GM12874 (cell line): ENCODE results near the gene NUCB1.

Source experiments
- TF ChIP-seq, protein P1 (sequence below): IDR thresholded peaks from 2 replicates; pipeline ENCODE4 v1.5.1; 2011; ENCODE audit warnings: low read depth, mild to moderate bottlenecking, control low read depth, low read length, moderate library complexity; ENCODE audit not compliant: insufficient read depth

Gene NUCB1

DNA sequence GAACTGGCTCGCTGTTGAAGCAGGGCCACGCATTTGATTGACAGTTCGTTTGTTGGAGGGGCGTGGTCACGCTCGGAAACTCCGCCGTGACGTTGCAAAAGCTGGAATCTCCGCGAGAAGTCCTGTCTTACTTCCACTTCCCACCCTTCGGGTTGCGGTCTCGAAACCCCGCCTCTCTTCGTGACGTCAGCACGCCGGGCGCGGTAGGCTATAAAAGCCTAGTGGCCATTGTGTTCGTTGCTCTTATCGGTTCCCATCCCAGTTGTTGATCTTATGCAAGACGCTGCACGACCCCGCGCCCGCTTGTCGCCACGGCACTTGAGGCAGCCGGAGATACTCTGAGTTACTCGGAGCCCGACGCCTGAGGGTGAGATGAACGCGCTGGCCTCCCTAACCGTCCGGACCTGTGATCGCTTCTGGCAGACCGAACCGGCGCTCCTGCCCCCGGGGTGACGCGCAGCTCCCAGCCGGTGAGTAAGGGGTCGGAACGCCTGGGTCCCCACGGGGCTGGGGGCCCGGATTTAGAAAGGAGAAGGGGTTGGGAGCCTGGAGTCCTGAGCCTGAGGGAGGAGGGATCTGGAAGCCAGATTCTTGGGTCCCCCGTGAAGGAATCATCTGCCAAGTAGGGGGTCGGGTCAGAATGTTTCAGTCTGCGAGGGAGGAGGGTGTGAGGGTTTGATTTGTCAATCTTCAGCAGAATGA, 27.8 kb upstream of the NUCB1 start, which contains the start of gene PPP1R15A:
Gene PPP1R15A (plus strand): TSS at position 240 of the 702 bp plus-strand sequence. CDS start 813 bp downstream, outside the sequence.
- TF ChIP-seq, protein P1, sequence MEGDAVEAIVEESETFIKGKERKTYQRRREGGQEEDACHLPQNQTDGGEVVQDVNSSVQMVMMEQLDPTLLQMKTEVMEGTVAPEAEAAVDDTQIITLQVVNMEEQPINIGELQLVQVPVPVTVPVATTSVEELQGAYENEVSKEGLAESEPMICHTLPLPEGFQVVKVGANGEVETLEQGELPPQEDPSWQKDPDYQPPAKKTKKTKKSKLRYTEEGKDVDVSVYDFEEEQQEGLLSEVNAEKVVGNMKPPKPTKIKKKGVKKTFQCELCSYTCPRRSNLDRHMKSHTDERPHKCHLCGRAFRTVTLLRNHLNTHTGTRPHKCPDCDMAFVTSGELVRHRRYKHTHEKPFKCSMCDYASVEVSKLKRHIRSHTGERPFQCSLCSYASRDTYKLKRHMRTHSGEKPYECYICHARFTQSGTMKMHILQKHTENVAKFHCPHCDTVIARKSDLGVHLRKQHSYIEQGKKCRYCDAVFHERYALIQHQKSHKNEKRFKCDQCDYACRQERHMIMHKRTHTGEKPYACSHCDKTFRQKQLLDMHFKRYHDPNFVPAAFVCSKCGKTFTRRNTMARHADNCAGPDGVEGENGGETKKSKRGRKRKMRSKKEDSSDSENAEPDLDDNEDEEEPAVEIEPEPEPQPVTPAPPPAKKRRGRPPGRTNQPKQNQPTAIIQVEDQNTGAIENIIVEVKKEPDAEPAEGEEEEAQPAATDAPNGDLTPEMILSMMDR, result no peak

DNA sequence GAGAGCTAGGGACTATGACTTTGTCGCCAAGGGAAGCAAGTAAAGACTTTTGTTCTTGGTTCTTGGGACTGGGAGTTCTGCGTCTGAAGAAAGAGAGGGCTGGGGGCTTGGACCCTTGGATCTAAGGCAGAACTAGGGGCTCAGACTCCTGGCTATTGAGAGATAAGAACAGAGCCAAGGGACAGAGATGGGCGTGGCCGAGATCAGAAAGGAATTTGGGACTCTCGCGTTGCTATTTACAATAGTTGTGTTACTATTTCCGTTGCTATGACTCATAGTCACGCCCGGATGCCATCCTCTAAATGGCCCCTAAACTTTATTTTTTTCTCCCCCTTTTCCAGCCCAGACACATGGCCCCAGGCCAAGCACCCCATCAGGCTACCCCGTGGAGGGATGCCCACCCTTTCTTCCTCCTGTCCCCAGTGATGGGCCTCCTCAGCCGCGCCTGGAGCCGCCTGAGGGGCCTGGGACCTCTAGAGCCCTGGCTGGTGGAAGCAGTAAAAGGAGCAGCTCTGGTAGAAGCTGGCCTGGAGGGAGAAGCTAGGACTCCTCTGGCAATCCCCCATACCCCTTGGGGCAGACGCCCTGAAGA, 27.1 kb upstream of the NUCB1 start:
- TF ChIP-seq, protein P1, result no peak

DNA sequence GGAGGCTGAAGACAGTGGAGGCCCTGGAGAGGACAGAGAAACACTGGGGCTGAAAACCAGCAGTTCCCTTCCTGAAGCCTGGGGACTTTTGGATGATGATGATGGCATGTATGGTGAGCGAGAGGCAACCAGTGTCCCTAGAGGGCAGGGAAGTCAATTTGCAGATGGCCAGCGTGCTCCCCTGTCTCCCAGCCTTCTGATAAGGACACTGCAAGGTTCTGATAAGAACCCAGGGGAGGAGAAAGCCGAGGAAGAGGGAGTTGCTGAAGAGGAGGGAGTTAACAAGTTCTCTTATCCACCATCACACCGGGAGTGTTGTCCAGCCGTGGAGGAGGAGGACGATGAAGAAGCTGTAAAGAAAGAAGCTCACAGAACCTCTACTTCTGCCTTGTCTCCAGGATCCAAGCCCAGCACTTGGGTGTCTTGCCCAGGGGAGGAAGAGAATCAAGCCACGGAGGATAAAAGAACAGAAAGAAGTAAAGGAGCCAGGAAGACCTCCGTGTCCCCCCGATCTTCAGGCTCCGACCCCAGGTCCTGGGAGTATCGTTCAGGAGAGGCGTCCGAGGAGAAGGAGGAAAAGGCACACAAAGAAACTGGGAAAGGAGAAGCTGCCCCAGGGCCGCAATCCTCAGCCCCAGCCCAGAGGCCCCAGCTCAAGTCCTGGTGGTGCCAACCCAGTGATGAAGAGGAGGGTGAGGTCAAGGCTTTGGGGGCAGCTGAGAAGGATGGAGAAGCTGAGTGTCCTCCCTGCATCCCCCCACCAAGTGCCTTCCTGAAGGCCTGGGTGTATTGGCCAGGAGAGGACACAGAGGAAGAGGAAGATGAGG, 26.4 kb upstream of the NUCB1 start:
- TF ChIP-seq, protein P1, result no peak

DNA sequence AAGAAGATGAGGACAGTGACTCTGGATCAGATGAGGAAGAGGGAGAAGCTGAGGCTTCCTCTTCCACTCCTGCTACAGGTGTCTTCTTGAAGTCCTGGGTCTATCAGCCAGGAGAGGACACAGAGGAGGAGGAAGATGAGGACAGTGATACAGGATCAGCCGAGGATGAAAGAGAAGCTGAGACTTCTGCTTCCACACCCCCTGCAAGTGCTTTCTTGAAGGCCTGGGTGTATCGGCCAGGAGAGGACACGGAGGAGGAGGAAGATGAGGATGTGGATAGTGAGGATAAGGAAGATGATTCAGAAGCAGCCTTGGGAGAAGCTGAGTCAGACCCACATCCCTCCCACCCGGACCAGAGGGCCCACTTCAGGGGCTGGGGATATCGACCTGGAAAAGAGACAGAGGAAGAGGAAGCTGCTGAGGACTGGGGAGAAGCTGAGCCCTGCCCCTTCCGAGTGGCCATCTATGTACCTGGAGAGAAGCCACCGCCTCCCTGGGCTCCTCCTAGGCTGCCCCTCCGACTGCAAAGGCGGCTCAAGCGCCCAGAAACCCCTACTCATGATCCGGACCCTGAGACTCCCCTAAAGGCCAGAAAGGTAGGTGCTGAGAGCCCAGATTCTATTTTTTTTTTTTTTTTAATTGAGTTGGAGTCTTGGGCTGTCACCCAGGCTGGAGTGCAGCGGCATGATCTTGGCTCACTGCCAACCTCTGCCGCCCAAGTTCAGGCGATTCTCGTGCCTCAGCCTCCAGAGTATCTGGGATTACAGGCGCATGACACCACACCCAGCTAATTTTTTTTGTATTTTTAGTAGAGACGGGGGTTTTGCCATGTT, 25.6 kb upstream of the NUCB1 start:
- TF ChIP-seq, protein P1, result no peak

DNA sequence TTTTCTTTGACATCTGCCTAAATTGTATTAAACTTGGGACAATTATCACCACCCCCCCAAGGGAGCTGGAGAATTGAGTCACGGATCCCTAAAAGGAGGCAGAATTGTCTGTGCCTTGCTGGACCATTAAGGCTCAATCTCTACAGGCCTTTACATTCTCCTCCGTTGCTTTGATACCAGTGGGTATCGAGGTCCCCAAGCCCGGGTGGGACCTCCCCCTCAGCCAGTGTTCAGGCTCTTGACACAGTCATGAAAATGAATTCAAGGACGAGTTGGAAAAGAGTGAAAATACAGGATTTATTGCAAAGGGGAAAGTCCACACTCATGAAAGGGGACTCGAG, 22.3 kb upstream of the NUCB1 start:
- TF ChIP-seq, protein P1, result no peak

DNA sequence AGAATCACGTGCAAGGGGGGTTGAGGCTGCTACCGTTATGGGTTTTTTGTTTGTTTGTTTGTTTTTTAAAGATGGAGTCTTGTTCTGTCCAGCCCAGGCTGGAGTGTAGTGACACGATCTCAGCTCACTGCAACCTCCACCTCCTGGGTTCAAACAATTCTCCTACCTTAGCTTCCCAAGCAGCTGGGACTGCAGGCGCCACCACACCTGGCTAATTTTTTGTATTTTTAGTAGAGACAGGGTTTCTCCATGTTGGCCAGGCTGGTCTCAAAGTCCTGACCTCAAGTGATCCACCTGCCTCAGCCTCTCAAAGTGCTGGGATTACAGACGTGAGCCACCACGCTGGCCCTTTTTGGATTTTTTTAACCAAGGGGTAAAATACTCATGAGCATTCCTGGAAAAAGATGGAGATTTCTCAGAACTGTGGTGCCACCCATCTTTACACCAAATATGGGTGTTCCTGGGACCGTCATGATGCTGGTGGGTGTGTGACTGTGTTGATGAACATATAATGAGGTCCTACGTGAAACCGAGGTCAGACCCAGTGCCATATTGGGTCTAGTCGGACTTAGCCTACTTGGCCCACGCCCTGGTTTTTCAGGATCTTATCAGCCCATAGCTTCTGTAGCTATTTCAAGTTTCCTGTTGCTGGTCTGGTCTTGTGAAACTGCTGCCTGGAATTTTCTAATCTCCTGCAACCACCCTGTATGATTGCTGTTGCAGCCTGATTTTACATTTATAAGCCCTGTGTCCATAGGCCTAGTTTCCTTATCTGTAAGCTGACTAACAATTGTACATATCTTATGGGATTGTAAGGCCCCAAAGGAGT, 21.7 kb upstream of the NUCB1 start:
- TF ChIP-seq, protein P1, result no peak
